Body of pancreas (tissue), 4 donors: ENCODE results near the gene ANP32D.

ENCODE experiments used
- CTCF ChIP-seq, 7 experiments: fragments of 450-650 bp in 4 of 7; fragments of 200-600 bp in 3 of 7; sonication (generic) in 3 of 7; IDR thresholded peaks; one replicate each; pipeline ENCODE4 v1.5.1; 2016 to 2019; ENCODE audit warnings: antibody characterized with exemption in 7 of 7
- POLR2A ChIP-seq, 3 donors: fragments of 450-650 bp; IDR thresholded peaks; one replicate each; pipeline ENCODE4 v1.6.1; 2016; ENCODE audit warnings: antibody characterized with exemption in 3 of 3, mild to moderate bottlenecking in 2 of 3

DNA sequence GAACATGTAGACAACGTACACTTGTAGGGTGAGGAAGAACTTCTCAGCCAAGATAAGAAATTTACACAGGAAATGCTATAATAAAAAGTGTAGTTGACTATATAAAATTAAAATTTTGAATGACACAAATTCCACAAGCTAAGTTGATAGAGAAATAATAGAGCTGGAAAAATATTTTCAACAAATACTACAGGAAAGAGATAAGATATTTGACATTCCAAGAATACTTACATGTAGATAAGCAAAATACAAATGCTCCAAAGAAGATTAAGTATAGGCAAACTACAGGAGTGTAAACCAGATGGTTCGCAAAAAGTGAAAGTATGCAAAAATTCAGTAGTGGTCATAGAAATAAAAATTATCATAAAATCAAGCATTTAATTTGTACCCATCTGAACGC, 49.2 kb upstream of the ANP32D start:
- no peak for TF ChIP-seq CTCF (IDR thresholded peaks at IDR 0.05)
- no peak for TF ChIP-seq POLR2A (IDR thresholded peaks at IDR 0.05)
